GM10248 (cell line): ENCODE results near the gene MARCKS.

Experiments
- CTCF ChIA-PET: fragments of 300-600 bp; sonication (Branson Sonifier 250); formaldehyde crosslinking; extraction: SDS; loops from one replicate; lab custom pipeline; 2021; ENCODE audit warnings: antibody characterized with exemption; lab: Yijun Ruan, JAX
- POLR2A ChIA-PET: fragments of 350-650 bp; sonication (Branson Sonifier 250); formaldehyde crosslinking; extraction: SDS; loops from one replicate; lab custom pipeline; 2020; ENCODE audit warnings: antibody characterized with exemption; lab: Yijun Ruan, JAX
- DNase-seq: peaks from one replicate; pipeline ENCODE4 v3.0.0; 2012; ENCODE audit errors: extremely low spot score
- CTCF ChIP-seq: IDR thresholded peaks from 2 replicates; pipeline ENCODE4 v1.5.1; 2012; ENCODE audit warnings: mild to moderate bottlenecking, low read depth; ENCODE audit errors: extremely low read depth, missing control alignments, control extremely low read depth

Gene MARCKS

GRCh38 chr6:113846577-113846976, 10.6 kb upstream of the MARCKS start:
- no peak for TF ChIP-seq CTCF
- POLR2A ChIA-PET, result no interaction called here
- CTCF ChIA-PET, result interaction anchor here (0.7 to 1.1 kb wide), 3 partner anchors 9 to 29 kb away, joined by 3 read pairs; no protein-coding TSS in a partner anchor
- DNase-seq, result no peak

DNA sequence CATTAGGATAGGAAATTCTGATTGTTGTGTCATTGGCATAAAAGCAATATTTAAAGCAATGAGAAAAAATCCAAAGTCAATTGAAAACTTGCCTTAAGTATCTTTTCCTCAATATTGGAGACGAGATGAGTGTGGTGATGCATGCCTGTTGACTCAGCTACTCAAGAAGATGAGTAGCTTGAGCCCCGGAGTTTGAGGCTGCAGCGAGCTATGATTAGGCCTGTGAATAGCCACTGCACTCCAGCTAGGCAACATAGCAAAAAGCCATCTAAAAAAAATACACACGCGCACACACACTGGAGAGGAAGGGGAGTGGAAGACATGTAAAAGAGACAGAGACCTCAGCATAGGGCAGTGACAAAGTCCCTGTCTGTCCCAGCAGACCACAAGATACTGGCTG, 9.7 kb upstream of the MARCKS start:
- TF ChIP-seq CTCF, result no peak
- ChIA-PET CTCF (interaction anchor here (1.1 kb wide), 2 partner anchors 12 to 29 kb away, joined by 3 read pairs; no protein-coding TSS in a partner anchor), POLR2A (no interaction called here)
- DNase-seq, result no peak

GRCh38 chr6:113848280-113848679, 8.9 kb upstream of the MARCKS start:
- ChIA-PET POLR2A (no interaction called here), CTCF (no interaction called here)
- DNase-seq, result no peak
- no peak for TF ChIP-seq CTCF

DNA sequence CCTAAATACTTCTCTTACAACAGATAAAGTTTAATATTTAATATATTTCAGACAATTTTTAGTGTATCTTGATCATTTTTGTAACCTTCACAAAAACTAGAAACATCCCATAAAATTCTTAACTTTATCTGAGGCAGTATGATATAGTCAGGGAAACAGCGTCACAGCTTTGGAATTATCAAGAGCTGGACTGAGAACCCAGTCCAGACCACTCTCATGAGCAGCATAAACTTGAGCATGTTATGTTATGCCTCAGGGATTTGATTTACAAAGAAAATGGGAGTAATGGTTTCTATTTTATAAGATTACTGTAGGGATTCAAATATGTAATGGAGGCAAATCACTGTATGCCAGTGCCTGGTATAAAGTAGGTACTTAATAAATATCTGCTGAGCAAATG, 8.3 kb upstream of the MARCKS start:
- CTCF ChIA-PET, result interaction anchor here (1.3 to 2.6 kb wide), 3 partner anchors 10 to 542 kb away, joined by 4 to 13 read pairs (median 5); no protein-coding TSS in a partner anchor
- no peak for DNase-seq
- POLR2A ChIA-PET, result no interaction called here
- no peak for TF ChIP-seq CTCF

GRCh38 chr6:113853252-113853651, 3.9 kb upstream of the MARCKS start:
- DNase-seq, result no peak
- ChIA-PET POLR2A (no interaction called here), CTCF (interaction anchor here (1.4 kb wide), 1 partner anchor 9 kb away, joined by 6 read pairs; no protein-coding TSS in a partner anchor)
- TF ChIP-seq CTCF, result no peak

DNA sequence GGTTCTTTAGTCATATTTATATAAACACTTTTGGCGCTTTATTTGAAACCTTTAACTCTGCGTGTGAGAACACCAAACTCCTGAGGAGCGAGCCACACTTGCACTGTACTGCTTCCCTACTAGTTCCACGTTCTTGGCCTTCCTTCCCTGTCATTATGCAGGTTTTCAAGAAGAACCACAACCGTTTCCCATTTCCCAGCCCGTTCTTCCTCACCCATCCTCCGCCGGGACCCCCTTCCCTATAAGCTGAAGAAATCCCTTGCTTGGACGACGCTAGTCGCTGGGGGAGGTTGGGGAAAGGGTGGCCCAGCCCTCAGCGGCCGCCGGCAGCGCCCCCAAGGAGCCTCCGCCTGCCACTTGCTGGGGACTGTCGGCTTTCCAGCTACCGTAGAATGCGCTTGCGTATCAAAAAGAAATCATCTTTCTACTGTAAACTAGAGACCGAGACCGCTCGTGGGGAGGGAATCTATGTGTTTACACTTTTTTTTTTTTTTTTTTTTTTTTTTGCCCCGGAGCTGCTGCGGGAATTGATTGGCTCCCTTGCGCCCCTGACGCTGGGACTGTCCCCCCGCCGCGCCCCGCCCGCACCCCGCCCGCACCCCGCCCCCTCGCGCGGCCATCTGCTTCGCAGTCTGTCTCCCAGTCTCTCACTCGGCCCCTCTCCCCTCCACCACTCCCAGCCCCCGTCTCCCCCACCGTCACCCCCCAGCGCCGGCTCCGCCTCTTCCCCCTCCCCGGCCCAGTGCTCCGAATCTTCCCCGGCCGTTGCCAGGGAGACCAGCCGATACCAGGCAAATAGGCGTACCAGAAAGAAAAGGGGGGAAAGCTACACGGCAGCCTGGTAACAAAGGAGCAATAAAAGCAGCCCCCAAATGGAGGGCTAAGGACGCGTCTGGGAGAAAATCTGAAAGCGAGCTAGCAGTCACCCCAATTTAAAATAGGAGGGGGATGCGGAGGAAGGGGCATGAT, 2.3 kb upstream of the MARCKS start:
- TF ChIP-seq CTCF, result peak; percentile 33
- CTCF ChIA-PET, result interaction anchor here (1.0 to 2.1 kb wide), 6 partner anchors 8 to 548 kb away, joined by 3 to 8 read pairs (median 5); no protein-coding TSS in a partner anchor
- POLR2A ChIA-PET, result interaction anchor here (0.5 to 0.7 kb wide), 4 partner anchors 204 to 405 kb away, joined by 3 to 9 read pairs (median 4); no protein-coding TSS in a partner anchor
- DNase-seq, result peak; percentile 86
